Astrocyte (in vitro differentiated cells and primary cell): Measurements from ENCODE around the gene SLC25A3.

Experiments
- CTCF ChIP-seq: IDR thresholded peaks from 2 replicates; pipeline ENCODE4 v1.5.1; 2011; ENCODE audit warnings: low read depth, mild to moderate bottlenecking, inconsistent platforms, low read length, moderate library complexity; ENCODE audit not compliant: insufficient read depth
- EZH2 ChIP-seq: IDR thresholded peaks from 2 replicates; pipeline ENCODE4 v1.6.1; 2012; ENCODE audit warnings: mild to moderate bottlenecking, low read length, inconsistent platforms; ENCODE audit not compliant: insufficient read depth

DNA sequence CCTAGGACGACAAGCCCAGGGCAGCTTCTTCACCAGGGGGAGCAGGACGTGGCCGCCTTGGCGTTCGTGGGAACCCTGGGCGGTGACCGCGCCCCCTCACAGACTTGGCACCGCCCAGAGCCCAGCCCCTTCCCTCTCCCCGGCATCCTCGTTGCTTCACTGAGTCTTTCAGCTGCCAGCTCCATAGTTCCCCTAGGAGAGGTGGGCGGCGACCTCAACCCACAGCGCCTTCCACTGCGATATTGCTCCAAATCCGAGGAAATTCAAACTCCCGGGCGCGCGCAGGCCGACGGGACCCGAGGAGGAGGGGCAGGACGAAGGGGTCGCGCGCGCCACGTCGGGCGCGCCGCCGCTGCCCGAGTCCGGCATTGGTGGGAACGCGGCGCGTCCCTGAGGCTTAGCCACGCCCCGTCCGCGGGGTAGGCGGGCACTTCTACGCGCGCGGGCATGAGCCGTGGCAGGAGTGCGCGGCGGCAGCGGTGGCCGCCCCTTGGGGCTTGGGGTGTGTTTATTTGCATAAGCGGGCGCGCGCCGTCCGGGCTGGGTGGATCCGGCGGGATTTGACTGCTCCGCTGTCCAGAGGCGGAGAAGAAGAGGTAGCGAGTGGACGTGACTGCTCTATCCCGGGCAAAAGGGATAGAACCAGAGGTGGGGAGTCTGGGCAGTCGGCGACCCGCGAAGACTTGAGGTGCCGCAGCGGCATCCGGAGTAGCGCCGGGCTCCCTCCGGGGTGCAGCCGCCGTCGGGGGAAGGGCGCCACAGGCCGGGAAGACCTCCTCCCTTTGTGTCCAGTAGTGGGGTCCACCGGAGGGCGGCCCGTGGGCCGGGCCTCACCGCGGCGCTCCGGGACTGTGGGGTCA is 51.5 kb downstream of the SLC25A3 start, which contains the start of the genes APAF1 and IKBIP:
- no peak for TF ChIP-seq CTCF
- no peak for TF ChIP-seq EZH2
